ENCODE results near the gene SPDEF.

Gene SPDEF

DNA sequence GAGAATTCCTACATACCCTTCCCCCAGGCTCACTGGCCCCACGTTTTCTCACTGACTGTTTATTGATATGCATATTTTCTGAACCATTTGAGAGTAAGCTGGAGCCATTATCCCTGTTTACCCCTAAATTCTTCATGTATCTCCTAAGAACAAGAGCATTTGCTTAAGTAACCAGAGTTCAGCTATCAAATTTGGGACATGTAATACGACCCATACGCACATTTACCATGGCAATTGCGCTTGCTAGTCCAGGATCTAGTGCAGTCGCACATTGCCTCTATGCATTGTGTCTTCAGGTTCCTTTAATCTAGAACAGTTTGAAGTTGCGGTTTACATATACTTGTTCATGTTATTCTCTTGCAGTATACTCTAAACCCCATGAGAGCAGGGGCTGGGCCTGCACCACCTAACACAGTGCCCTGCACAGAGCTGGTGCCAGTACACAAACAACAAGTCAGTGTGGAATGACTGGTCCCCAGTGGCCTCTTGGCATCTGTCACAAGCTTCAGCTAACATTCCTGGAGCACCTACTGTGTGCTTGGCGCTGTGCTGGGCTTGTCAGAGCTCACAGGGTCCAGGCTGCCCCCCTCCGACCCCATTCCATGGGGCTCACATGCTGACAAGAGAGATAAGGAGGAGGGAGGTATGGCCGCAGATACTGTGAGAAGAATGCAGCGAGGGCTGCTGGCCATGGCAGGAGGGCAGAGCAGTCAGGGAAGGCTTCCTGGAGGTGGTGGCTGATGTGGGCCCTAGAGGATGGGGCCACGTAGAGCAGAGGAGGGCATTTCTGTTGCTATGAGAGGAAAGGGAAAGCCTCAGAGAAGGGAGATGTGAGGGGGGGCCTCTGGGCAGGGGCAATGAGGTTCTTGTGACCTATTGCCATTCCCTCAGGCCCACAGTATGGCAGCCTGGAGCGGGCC lies 28.1 kb downstream of the SPDEF start:
- no peak for DNase-seq (ENCODE audit: low spot score)

DNA sequence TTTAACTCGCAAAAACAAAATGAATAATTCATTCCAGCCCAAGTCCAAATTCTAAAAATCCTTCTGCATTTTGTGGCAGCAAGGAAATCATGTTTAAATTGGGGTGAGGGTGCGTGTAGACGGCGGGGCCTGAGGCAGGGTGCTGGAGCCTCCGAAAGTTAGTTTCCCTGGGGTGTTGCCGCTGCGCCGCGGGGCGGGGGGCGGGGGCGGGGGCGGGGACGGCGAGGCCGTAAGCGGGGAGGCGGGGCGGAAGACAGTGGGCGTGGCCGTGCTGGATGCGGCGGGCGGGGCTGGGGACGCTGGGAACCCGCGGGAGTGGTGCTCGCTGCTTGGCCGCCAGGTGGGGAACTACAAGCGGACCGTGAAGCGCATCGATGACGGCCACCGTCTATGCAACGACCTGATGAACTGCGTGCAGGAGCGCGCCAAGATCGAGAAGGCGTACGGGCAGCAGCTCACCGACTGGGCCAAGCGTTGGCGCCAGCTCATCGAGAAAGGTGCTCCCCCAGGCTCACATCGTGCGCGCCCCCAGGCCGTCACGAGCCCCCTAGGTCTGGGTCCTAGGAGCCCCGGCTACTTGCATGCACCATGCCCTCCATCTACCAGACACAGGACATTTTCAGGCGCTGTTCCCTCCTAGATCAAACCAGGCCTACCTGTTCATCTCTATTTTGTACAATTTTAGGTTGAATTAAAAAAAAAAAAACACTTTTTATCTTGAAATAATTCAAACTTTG lies 29.0 kb downstream of the SPDEF start:
- peak; percentile 91 for DNase-seq (ENCODE audit: low spot score)

- DNase-seq (ENCODE audit: low spot score): peak; percentile 2
These were observed 29.7 kb downstream of the SPDEF start for GRCh38 chr6:34526241-34526972.

DNA sequence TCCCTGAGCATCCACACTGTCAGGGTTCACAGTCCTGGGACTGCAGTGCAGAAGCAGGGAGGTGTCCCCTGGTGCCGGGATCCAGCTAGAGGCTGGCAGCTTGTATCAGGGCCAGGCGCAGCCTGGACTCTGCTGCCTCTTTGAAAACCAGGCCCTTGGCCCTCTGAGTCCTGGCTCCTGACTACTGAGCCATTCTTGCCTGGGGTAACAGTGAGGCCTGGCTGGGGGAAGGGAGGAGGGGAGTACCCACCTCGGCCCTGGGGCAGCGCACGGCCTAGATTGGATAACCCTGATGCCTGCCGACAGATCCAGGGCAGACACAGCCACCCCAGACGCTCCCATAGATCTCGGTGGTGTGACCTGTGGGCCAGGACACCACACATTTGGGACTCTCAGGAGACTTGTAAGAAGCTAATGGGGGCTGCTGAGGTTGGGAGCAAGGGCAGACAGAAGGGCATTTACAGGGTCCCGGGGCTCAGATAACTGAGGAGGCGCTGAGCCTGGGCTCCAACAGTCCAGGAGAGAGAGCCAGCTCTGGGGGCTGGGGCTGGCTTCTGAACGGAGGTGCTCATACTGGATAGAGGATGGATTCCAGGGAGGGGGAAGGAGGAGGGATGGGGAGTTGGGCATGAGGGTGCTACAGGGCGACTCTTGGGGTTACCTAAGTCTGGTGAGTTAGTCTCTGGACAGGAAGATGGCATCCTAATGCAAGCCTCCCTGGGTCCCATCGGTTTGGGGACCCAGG lies 30.5 kb downstream of the SPDEF start:
- no peak for DNase-seq (ENCODE audit: low spot score)

DNA sequence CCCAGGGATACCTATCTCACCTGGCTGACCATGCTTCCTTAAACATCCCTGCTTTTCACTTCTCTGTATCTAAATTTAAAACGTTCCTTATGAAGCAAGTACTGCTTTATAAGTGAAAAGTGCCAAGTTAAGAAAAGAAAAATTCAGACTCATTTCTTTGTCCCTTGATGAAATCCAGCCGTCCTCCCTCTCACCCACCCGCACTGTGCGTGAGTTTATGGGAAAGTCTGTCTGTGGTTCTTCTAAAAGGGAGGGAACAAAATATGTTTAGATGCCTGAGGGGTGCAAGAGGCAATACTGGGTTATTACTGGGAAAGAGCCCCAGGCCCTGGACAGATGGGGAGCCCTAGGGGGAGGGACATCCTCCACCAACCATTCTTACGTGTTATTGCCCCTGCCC lies 31.2 kb downstream of the SPDEF start:
- no peak for DNase-seq (ENCODE audit: low spot score)

- DNase-seq (ENCODE audit: low spot score): no peak
These were observed 31.6 kb downstream of the SPDEF start for GRCh38 chr6:34524499-34524898.

DNA sequence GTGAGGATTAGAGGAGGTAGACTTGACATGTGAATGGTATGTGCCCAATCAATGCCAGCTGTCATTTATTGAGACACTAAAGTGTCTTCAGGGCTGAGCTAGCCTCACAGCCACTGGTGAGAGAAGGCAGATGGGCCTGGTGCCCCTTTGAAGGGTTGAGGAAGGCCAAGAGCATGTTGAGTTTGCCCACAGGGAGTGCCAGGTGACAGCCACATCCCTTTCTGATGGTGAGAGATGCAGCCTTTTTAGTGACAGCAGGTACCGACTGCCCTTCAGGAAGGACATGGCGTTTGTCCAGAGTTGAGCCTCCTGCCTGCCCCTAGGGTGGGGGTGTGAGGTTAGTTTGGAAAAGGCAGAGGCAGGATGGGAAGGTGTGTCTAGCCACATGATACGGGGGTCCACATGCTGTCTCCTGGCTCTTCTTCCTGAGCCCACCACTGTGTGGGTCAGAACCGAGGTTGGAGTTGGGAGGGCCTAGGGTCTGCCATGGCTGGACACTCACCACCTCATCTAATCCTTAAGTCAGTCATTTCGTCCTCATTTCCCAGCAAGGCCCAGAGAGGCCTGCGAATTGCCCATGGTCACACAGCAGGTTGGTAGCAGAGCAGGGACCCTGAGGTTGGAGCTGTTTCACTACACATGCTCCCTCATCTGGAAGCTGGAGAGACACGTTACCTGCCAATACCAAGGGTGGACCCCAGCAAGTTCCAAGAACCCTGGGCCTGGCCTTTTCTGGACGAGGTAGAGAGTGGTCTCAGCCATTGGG lies 32.5 kb downstream of the SPDEF start:
- no peak for DNase-seq (ENCODE audit: low spot score)

GRCh38 chr6:34522761-34523160 lies 33.4 kb downstream of the SPDEF start:
- DNase-seq (ENCODE audit: low spot score): peak; percentile 34

DNA sequence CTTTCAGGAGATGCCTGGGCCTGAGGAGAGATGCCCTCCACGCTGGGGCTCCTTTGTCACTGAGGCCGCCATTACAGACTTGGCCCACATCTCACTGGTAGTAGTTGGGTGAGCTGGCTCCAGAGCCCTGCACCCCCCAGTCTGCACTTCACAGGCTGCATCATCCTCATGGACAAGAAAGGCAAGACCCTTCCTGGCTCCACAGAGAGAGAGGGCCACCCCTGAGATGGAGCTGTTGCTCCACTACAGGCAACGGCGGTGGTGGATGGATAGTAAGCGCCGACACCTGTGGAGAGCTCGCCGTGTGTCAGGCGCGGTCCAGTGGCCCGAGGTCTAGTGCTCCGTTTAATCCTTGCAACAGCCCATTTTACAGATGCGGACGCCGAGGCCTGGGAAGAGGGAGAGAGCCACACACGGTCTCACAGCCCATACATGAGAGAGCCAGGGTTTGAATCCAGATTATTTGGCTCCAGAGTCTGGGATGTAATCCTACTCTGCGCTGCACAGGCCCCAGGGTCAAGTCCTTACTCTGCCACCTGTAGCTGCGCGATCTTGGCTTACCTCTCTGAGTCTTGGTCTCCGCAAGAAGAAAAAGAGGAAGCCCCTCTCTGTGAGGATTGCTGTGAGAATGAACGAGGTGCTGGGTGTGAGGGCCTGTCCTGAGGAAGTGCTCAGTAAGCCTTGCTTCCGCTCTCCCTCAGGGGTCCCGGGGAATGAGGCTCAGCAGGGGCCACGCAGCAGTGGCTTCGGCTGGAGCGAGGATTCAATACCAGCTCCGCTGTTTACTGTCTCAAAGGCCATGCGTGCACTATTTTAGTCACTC lies 34.5 kb downstream of the SPDEF start:
- DNase-seq (ENCODE audit: low spot score): no peak

- DNase-seq (ENCODE audit: low spot score): no peak
These were observed 35.3 kb downstream of the SPDEF start for GRCh38 chr6:34520645-34521462.

DNA sequence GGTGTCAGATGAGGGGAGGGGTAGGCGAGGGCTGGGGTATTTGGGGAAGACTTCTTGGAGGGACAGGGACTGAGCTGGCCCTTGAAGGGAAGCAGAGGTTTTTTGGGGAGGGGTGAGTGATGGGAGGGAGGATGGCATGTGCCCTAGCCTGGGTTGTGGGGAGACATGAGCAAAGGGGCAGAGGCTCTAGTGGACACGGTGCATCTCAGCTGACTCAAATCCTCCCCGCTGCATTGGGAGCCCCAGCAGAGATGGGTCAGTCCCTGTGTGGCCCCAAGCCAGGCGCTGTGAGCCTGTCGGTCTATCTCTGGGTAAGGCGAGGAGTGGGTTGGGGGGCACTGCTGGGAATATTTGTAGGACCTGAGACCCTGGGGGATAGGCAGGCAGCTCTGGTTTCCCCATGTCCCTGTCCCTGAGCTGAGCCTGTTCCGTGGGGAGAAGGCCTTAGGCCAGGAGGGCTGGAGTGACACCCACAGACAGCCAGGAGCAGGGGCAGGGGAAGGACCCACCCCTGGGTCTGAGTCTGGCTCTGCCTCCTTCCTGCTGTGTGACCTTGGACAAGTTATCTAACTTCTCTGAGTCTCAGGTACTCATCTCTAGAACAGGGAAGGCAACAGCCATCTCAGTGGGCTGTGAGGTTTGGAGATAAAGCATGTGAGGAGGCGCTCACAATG lies 36.0 kb downstream of the SPDEF start:
- no peak for DNase-seq (ENCODE audit: low spot score)

DNA sequence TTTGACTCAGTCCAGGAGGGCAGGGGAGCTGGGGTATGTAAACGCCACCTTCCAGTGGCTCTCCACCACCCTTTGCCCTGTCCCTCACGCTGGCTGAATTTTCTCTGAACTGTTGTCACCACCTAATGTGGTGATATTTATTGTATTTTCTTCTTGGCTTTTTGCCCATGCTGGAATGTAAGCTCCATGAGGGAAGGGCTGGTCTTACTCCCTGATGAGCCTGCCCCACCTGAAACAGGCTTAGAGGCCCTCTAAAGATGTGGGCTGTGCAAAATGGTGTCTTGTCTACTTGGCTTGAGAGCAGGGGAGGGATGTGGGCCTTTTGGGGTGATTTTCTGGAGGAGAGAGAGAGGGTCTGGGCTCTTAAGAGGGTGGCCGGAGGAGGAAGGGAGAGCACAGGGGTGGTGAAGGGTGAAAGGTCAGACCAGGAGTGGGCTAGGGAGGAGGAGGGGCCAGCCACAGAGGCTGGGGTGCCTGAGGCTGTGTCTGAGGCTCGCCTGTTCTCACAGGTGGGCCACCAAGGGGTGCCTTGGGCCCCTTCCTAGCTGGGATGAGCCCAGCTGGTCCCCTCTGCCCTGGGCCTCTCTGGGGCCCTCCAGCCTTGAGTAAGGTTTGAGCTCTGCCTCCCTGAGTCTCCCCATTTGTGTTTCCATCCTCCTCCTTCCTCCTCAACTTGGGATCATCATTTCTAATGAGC lies 37.3 kb downstream of the SPDEF start:
- no peak for DNase-seq (ENCODE audit: low spot score)

GRCh38 chr6:34517966-34518365 lies 38.2 kb downstream of the SPDEF start:
- DNase-seq (ENCODE audit: low spot score): no peak

DNA sequence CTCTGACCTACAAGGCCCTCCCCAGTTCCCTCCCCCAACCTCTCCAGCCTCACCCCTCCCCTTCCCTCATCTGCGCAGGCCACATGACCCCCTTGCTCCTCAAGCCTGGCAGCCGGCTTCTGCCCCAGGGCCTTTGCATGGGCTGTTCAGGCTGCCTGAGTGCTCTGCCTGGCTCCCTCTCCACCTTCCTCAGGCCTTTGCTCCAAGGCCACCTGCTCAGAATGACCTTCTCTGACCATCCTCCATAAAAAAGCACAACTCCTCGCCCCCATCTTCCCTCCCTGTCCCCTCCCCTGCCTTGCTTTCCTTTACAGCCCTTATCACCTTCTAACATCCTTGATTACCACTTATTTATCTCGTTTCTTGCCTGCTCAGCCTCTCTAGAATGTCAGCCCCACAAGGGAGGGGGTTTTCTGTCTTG lies 38.7 kb downstream of the SPDEF start:
- no peak for DNase-seq (ENCODE audit: low spot score)

DNA sequence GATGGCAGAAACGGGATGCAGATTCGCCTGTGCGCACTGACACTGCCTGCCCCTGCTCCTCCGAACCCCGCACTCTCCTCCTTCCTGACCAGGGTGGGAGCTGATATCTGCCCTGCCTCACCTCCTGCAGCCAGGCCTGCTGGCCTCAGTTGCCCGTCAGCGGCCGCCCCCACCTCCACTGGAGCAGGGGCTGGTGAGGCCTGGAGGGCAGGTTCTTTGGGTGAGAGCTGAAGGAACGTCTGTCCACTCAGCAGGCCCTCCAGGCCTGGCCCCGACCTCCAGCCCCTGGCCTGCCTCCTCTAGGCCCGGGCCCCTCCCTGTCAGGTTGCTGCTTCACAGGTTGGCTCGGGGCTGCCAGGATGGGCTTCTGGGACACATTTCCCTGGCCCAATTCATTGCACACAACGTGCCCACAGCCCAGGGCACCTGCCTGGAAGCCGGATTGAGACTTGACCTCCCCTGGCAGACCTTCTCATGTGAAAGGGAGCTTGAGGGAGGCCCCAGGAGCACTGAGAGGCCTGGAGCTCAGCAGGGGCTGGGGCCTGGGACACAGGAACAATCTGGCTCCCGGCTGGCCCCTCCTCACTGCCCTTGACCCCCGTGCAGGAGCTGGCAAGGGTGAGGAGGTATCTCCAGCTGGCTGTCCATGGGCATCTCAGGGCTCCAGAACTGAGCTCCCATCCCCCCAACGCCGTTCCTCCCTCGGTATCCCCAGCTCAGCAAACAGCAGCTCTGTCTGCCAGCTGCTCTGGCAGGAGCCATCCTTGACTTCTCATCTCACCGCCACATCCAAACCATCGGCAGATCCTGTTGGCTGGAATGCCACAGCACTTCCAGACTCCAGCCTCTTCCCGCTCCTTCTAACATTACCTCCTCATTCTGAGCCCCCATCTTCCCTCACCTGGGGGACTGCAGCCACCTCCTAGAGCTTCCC lies 39.5 kb downstream of the SPDEF start:
- DNase-seq (ENCODE audit: low spot score): no peak

- no peak for DNase-seq (ENCODE audit: low spot score)
These were observed 40.4 kb downstream of the SPDEF start for GRCh38 chr6:34515473-34516387.

All from kidney tubule cell (primary cell).